Chondrocyte (in vitro differentiated cells): ENCODE results near the gene SMYD5. TPM values are rescaled to one million over a fixed set of nuclear protein-coding genes. Genes with fewer than 3 reads are reported as not detected.

Experiments
- DNase-seq: peaks from one replicate; pipeline ENCODE4 v3.0.0; 2021; ENCODE audit warnings: mixed read lengths, low spot score
- H3K27ac Mint-ChIP-seq: one replicate; pipeline ENCODE4 v1.8.0; 2021; ENCODE audit warnings: mild to moderate bottlenecking, moderate library complexity, mixed read lengths; ENCODE audit not compliant: unreplicated experiment
- H3K27me3 Mint-ChIP-seq: 2 replicates; pipeline ENCODE4 v1.8.0; 2021; ENCODE audit warnings: low read depth, mixed read lengths
- H3K36me3 Mint-ChIP-seq: 2 replicates; pipeline ENCODE4 v1.8.0; 2021; ENCODE audit warnings: low read depth, mixed read lengths
- H3K4me1 Mint-ChIP-seq: 2 replicates; pipeline ENCODE4 v1.8.0; 2021; ENCODE audit warnings: low read depth, mild to moderate bottlenecking, mixed read lengths
- H3K4me3 Mint-ChIP-seq: one replicate; pipeline ENCODE4 v1.8.0; 2021; ENCODE audit warnings: mild to moderate bottlenecking, moderate library complexity, mixed read lengths; ENCODE audit not compliant: unreplicated experiment
- H3K9me3 Mint-ChIP-seq: 2 replicates; pipeline ENCODE4 v1.8.0; 2021; ENCODE audit warnings: low read depth, mixed read lengths
- total RNA-seq: library from RNA; stranded (reverse); gene quantifications from 3 replicates; pipeline ENCODE4 v1.2.1, GENCODE V29; 2021
- TF ChIP-seq, protein P1 (sequence below): fragments of 200-600 bp; sonication (generic); IDR thresholded peaks from 2 replicates; pipeline ENCODE4 v1.5.0; 2021; ENCODE audit warnings: antibody characterized with exemption, mild to moderate bottlenecking, moderate library complexity

The SMYD5 gene
- total RNA-seq, 1 donor from 2014 or later: 10.0 TPM

DNA sequence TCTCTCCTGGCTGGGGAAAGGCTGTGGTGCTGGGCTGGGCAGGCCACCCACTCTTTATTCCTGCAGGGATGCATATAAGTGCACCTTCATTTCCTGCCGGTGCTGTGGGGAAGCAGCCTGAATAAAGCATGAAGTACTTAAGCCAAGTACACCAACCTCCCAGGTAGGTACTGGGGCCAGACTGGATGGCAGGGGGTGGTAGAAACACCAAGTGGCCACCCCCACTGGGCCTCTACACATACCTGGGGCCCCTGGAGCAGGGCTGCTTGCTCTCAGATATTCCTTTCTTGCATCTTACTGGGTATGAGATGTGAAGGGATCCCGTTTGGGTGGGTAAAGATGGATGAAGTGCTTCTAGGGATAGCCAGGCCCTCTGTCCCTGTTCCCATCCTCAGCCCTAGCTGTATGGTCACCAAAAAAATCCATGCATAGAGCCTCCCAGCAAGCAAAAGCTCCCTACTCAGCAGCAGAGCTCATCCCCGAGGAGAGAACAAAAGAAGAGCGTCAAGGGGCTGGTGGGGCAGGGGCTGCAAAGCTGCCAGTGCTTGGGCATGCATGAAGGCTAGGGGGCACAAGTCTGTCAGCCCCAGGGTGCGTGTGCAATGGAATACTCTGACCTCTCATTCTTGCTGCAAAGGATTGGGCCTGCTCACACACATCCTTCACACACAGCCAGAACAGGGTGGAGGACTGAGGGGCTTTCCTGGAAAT lies 42.0 kb downstream of the SMYD5 start:
- H3K9me3 Mint-ChIP-seq: no peaks in the 10 kb centered on the region
- H3K27ac Mint-ChIP-seq: no peak overlapping the region

DNA sequence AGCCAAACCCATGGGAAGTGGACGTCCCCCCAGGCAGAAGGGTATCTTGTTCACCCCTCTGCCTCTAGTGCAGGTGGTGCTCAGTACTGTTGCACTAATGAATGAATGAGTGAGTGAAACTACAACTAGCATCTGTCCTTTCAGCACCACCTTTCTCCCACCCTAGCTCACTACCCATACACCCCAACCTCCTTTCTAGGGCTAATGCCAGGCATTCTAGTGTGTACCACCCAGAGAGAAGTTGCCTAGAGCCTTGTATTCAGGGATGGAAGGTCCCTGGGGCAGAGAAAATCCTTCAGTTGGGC lies 42.5 kb downstream of the SMYD5 start:
- H3K36me3 Mint-ChIP-seq: peaks cover 7% of the 10 kb centered on the region
- no peaks in the 10 kb centered on the region for H3K9me3 Mint-ChIP-seq
- DNase-seq: no peak
- TF ChIP-seq, protein P1, sequence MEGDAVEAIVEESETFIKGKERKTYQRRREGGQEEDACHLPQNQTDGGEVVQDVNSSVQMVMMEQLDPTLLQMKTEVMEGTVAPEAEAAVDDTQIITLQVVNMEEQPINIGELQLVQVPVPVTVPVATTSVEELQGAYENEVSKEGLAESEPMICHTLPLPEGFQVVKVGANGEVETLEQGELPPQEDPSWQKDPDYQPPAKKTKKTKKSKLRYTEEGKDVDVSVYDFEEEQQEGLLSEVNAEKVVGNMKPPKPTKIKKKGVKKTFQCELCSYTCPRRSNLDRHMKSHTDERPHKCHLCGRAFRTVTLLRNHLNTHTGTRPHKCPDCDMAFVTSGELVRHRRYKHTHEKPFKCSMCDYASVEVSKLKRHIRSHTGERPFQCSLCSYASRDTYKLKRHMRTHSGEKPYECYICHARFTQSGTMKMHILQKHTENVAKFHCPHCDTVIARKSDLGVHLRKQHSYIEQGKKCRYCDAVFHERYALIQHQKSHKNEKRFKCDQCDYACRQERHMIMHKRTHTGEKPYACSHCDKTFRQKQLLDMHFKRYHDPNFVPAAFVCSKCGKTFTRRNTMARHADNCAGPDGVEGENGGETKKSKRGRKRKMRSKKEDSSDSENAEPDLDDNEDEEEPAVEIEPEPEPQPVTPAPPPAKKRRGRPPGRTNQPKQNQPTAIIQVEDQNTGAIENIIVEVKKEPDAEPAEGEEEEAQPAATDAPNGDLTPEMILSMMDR: no peak
- H3K27me3 Mint-ChIP-seq: no peaks in the 10 kb centered on the region
- H3K4me3 Mint-ChIP-seq: no peak overlapping the region
- H3K27ac Mint-ChIP-seq: no peak overlapping the region
- H3K4me1 Mint-ChIP-seq: no peaks in the 10 kb centered on the region

More for the DNA sequence above, 42.0 kb downstream of the SMYD5 start:
- Mint-ChIP-seq H3K36me3 (peaks cover 10% of the 10 kb centered on the region), H3K27me3 (no peaks in the 10 kb centered on the region), H3K4me1 (no peaks in the 10 kb centered on the region), H3K4me3 (no peak overlapping the region)
- TF ChIP-seq, protein P1: no peak
- no peak for DNase-seq

DNA sequence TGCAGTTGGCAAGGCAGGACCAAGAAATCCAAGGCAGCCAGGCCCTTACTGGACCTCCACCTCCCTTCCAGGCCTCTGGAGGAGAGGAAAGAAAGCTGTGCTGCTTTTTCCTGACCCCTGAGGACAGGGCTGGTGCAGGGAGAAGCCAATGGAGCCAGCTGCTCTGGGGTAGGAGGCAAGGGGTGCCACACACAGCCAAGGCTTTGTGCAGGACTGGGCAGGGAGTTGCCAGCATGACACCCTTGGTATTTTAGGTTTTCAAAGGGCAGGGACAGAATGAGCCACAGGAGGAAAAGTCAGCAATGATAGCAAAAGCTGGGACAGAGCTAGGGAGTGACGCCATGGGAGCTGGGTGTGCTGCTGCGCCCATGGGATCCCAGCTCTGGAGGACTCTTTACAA lies 43.0 kb downstream of the SMYD5 start:
- no peak overlapping the region for H3K4me3 Mint-ChIP-seq

DNA sequence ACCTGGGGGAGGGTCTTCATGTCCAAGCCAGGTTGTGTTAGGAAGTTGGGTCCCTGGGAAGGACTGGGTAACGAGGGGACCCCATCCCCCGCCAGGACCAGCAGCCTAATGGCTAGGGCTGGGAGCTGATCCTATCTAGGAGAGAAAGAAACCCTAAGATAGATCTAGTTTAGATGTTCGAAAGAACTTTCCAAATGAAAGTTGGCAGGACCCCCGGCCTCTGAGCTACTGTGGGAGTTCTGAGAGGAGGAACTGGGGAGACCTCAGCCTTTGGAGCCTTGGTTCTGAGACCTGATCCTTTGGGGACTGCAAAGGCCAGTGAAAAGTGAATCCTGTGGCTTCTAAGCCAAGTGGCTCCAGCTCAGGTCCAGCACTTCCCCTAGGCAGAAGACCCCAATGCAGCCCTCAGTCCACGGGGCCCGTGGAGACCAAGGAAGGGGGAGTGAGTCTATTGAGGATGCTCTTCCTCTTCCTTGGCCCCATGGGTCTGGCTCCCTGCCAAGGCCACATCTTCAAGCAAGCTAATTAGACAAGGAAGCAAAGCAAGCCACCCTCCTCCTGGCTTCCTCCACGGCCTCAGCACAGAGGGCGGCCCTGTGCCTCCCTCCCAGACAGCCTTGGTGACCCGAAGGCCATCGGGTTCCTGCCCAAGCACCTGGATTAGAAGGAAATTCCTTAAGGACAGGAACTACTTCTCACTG lies 43.5 kb downstream of the SMYD5 start:
- H3K4me1 Mint-ChIP-seq: no peaks in the 10 kb centered on the region

More for the DNA sequence above, 43.0 kb downstream of the SMYD5 start:
- H3K27me3 Mint-ChIP-seq: no peaks in the 10 kb centered on the region
- no peaks in the 10 kb centered on the region for H3K9me3 Mint-ChIP-seq
- H3K36me3 Mint-ChIP-seq: peaks cover 7% of the 10 kb centered on the region
- H3K27ac Mint-ChIP-seq: peak overlapping the region; percentile 13
- TF ChIP-seq, protein P1: no peak
- no peak for DNase-seq
- H3K4me1 Mint-ChIP-seq: no peaks in the 10 kb centered on the region

DNA sequence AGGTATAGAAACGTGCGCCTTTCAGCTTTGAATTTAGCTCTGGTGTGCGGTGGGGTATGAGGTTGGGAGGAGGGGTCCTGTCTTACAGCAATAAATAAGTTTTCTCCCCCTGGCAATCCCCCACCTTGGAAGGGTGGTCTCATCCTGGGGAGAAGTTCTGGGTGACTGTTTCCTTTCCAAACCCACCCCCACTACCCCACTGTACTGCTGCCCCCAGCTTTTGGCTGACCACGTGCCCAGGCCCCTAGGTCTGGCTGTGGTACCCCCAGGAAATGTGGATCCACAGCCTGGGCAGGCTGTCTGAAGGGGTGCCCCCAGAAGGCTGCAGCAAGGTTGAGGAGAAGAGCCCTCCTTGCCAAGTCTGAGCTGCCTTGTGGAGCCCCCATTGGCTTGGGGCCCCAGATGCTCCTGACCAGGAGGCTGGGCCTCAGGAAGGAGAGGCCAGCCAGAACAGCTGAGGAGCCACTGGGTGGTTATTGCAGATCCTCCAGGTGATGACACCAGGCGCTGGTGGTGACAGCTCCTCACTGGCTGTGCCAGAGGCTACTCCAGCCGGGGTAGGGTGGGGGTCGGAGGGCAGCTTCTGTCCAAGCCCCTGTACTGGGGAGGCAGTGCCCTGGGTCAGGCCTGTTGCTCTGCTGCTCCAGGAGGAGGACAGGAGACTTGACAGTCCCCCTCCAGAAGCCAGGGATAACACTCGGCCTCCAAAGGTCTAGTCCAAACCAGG lies 44.3 kb downstream of the SMYD5 start:
- no peak overlapping the region for H3K27ac Mint-ChIP-seq
- peaks cover 2% of the 10 kb centered on the region for H3K36me3 Mint-ChIP-seq
- H3K4me3 Mint-ChIP-seq: no peak overlapping the region
- no peak for DNase-seq
- H3K4me1 Mint-ChIP-seq: no peaks in the 10 kb centered on the region
- H3K9me3 Mint-ChIP-seq: no peaks in the 10 kb centered on the region
- H3K27me3 Mint-ChIP-seq: no peaks in the 10 kb centered on the region
- TF ChIP-seq, protein P1: no peak

More for the DNA sequence above, 43.5 kb downstream of the SMYD5 start:
- Mint-ChIP-seq H3K36me3 (peaks cover 7% of the 10 kb centered on the region), H3K27ac (peak overlapping the region; percentile 61), H3K4me3 (no peak overlapping the region), H3K9me3 (no peaks in the 10 kb centered on the region), H3K27me3 (no peaks in the 10 kb centered on the region)
- TF ChIP-seq, protein P1: no peak
- no peak for DNase-seq
